GM18951 (cell line): ENCODE measurements around the gene C6orf120.
A peak's percentile ranks its signal among the peaks of the same experiment; 100 is the strongest.

Experiments used
- POLR2A ChIP-seq: IDR thresholded peaks from 4 replicates; pipeline ENCODE4 v1.6.1; 2011; ENCODE audit warnings: mild to moderate bottlenecking; ENCODE audit not compliant: insufficient read length, insufficient read depth; ENCODE audit errors: extremely low read depth
- in situ Hi-C: fragments of 300-500 bp; cut with MboI; formaldehyde crosslinking; loops from one replicate; pipeline ENCODE4 v1.12.0; 2022; ENCODE audit warnings: low sequenced_read_pairs, mixed read lengths, inconsistent platforms; ENCODE audit not compliant: unreplicated experiment

The C6orf120 gene

GRCh38 chr6:169724494-169725124 lies 22.7 kb downstream of the C6orf120 start, which contains the start of gene PHF10:
Gene PHF10 (minus strand): TSS chr6:169724500. CDS start chr6:169723931, 569 bp downstream.
- TF ChIP-seq POLR2A = no peak
- in situ Hi-C loops = no loop called here

DNA sequence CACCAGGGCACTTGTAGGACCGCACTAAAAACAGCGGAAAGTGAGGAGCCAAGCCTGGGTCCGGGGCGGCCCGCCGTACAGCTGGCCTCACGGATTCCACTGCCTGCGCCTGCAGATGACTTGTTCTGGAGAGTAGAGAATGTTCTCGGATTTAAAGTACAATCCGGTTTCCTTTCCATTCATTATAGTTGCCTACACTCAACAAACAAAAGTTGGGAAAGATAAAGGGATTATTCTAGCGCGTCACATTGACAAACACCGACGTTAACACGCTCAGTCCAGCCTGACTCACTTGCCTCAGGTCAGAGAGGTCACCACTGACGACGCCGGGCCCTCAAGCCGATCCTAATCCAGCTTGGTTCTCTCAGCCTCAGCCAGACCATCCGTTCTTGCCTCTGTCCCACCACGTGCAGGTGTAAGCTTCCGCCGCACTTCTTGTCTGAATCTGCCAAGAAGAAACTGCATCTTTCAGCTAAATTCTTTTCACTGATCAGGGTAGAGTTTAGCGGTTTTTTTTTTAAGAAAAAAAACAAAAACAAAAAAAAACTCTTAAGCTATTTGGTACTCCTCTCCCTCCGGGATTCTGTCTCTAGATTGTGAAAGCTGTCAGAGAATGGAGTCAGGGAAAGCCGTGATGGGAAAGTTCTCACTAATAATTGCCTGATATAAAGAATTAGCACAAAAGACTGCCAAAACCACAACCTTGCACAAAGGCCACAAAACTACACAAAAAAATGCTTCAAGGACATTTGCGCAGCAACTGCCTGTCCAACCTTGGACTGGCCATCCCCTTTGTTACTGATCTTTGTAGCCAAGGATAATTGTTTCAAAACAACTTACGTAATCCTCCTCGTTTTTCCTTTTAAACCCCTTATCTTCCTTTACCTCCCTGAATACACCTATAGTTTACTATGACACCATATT lies 23.5 kb downstream of the C6orf120 start:
- TF ChIP-seq POLR2A = no peak
- in situ Hi-C loops = no loop called here

- in situ Hi-C loops = no loop called here
- no peak for TF ChIP-seq POLR2A
These were observed 24.1 kb downstream of the C6orf120 start for GRCh38 chr6:169726049-169726400.

GRCh38 chr6:169726963-169727362 lies 25.0 kb downstream of the C6orf120 start:
- in situ Hi-C loops = no loop called here
- no peak for TF ChIP-seq POLR2A

GRCh38 chr6:169729961-169730360 lies 28.0 kb downstream of the C6orf120 start:
- TF ChIP-seq POLR2A = no peak
- in situ Hi-C loops = no loop called here

DNA sequence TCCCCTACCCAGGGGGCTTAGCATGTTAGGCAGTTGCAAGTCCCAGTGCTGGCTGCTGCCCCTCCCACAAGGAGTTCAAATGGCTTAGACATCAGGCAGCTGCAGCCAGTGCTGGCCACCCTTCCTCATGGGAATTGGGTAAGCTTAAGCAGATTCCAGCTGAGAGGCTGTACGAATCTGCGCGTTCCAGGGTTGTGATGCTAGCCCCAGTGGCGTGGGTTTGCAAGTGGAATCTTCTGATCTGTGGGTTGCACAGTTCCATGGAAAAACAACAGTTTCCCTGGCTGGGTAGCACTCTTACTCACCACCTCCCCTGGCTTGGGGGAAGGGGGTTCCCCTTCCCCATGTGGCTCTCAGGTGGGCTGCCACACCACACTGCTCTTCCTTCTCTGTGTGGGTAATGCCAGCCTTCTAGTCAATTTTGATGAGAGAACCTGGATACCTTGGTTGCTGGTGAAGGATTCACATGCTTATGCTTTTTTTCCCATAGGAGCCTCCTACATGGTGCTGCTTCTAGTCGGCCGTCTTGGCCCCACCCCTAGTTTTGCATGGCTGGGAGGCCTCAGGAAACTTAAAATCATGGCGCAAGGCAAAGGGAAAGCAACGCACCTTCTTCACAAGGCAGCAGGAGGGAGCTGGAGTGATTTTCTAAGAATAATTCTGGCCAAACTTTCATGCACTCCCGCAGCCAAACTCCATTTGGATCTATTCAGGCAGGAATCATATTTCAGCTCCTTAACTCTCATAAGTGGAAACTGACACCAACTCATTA lies 36.5 kb downstream of the C6orf120 start:
- in situ Hi-C loops = no loop called here
- TF ChIP-seq POLR2A = no peak

DNA sequence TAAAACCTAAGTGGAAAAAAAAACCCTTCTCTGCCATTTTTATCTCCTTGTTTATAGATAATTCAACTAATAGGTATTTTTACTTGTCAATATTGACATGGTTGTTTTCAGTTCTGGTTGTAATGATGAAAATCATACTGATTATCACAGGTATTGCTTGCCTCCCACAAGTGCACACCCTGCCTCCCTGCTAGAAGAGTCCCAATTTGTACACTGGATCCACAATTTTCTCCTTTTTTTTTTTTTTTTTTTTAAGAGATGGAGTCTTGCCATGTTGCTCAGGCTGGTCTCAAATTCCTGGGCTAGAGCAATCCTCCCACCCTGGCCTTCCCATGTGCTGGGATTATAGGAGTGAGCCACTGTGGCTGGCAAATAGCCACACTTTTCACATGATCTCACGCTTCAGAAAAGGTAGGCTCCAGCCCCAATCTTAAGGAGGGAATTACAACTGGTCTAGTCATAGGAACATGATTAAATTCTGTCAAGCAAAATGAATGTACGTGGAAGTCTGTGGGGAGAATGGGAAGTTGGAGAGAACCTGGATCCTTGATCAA lies 37.1 kb downstream of the C6orf120 start:
- in situ Hi-C loops = no loop called here
- TF ChIP-seq POLR2A = no peak

GRCh38 chr6:169741344-169741743 lies 39.4 kb downstream of the C6orf120 start:
- in situ Hi-C loops = no loop called here
- TF ChIP-seq POLR2A = no peak

DNA sequence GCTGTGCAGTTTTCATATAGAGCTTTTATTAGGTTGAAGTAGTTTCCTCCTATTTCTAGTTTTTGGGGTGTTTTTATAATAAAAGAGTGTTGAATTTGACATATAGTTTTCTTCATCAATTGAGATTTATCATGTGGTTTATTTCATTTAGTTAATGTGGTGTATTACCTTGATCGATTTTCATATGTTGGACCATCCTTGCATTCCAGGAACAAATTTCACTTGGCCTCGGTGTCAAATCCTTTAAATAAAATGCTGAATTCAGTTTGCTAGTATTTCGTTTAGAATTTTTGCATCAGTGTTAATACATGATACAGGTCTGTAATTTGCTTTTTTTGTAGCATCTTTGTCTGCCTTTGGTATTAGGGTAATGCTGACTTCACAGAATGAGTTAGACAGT lies 43.5 kb downstream of the C6orf120 start:
- in situ Hi-C loops = no loop called here
- no peak for TF ChIP-seq POLR2A

DNA sequence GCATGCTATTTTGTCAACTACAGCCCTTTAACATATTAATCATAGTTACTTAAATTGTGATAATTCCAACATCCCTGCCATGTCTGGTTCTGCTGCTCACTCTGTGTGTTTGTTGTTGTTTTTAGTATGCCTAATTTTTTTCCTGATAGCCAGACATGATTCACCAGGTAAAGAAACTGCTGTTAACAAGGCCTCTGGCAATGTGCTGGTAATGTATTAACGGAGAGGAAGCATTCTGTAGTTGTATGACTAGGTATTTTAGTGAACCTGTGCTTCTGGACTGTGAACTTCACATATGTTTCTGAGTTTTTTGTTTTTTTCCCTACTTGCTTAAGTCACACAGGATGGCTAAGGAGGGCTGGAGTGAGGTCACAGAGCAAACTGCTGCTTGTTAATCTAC lies 44.6 kb downstream of the C6orf120 start:
- in situ Hi-C loops = no loop called here
- no peak for TF ChIP-seq POLR2A

- TF ChIP-seq POLR2A = peak; percentile 96
- in situ Hi-C loops = no loop called here
These were observed 49.5 kb downstream of the C6orf120 start, which contains the start of the genes DYNLT2 and ERMARD for GRCh38 chr6:169751242-169752073. Gene DYNLT2 (minus strand): TSS chr6:169751572. CDS start chr6:169751458, 114 bp downstream. Gene ERMARD (plus strand): TSS chr6:169751622. CDS start chr6:169751658, 36 bp downstream.

DNA sequence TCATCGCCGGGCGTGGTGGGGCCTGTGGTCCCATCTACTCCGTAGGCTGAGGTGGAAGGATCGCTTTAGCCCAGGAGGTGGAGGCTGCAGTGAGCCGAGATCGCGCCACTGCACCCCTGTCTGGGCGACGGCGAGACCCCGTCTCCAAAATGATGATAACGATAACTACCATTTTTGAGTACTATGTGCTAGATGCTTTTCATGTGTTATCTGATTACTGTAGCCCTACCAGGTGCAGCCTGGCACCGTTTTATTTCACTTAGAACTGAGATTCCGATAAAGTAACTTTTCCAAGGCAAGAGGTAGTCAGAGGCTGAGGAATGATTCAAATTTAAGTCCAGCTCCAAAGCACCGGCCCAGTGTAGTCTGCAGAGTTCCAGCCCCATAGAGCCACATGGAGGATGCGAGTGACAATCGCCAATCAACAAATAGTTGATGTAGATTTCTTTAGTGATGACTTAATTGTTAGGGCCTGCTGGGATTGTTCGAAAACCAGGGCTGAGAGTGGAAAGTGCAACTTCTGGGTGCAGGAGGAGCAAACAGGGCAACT lies 50.2 kb downstream of the C6orf120 start:
- in situ Hi-C loops = no loop called here
- no peak for TF ChIP-seq POLR2A
